Measurements from ENCODE around the gene HIP1.

HIP1 gene

GRCh38 chr7:75650062-75650461 lies 88.7 kb downstream of the HIP1 start:
- Histone ChIP-seq H3K9me3 (ENCODE audit: low read length) (no peaks in the 10 kb centered on the region), H3K4me2 (ENCODE audit: low read length) (no peak overlapping the region), H3K27ac (ENCODE audit: low read depth, low read length, poor library complexity, severe bottlenecking) (no peak overlapping the region), H4K20me1 (ENCODE audit: insufficient read depth, low read length) (no peaks in the 10 kb centered on the region), H2AFZ (ENCODE audit: low read length) (no peak overlapping the region), H3K4me1 (ENCODE audit: insufficient read depth, low read length, severe bottlenecking) (no peaks in the 10 kb centered on the region), H3F3A (ENCODE audit: insufficient read depth, low read length) (no peaks in the 10 kb centered on the region), H3K9me2 (ENCODE audit: low read depth, low read length) (no peaks in the 10 kb centered on the region), H3K79me2 (ENCODE audit: insufficient read depth, low read length) (no peaks in the 10 kb centered on the region), H3K9ac (ENCODE audit: low read length) (no peak overlapping the region), H3K27me3 (ENCODE audit: insufficient read depth, low read length) (peaks cover 9% of the 10 kb centered on the region; the same call in 1 of the 2 replicates), H3K36me3 (ENCODE audit: insufficient read depth, low read length) (no peaks in the 10 kb centered on the region), H3K4me3 (ENCODE audit: low read depth, low read length, poor library complexity, severe bottlenecking) (no peak overlapping the region)
- no peak for TF ChIP-seq CTCF (IDR thresholded peaks at IDR 0.05; ENCODE audit: low read length)
- no peak for TF ChIP-seq EZH2 (IDR thresholded peaks at IDR 0.05; ENCODE audit: borderline replicate concordance, low read length)

GRCh38 chr7:75649462-75649861 lies 89.3 kb downstream of the HIP1 start:
- H3K27me3 ChIP-seq (ENCODE audit: insufficient read depth, low read length): peaks cover 9% of the 10 kb centered on the region; the same call in 1 of the 2 replicates
- H3K9ac ChIP-seq (ENCODE audit: low read length): no peak overlapping the region
- no peaks in the 10 kb centered on the region for H3F3A ChIP-seq (ENCODE audit: insufficient read depth, low read length)
- no peaks in the 10 kb centered on the region for H4K20me1 ChIP-seq (ENCODE audit: insufficient read depth, low read length)
- no peaks in the 10 kb centered on the region for H3K9me2 ChIP-seq (ENCODE audit: low read depth, low read length)
- H2AFZ ChIP-seq (ENCODE audit: low read length): no peak overlapping the region
- no peaks in the 10 kb centered on the region for H3K9me3 ChIP-seq (ENCODE audit: low read length)
- H3K79me2 ChIP-seq (ENCODE audit: insufficient read depth, low read length): no peaks in the 10 kb centered on the region
- no peak overlapping the region for H3K4me2 ChIP-seq (ENCODE audit: low read length)
- H3K36me3 ChIP-seq (ENCODE audit: insufficient read depth, low read length): no peaks in the 10 kb centered on the region
- TF ChIP-seq EZH2 (IDR thresholded peaks at IDR 0.05; ENCODE audit: borderline replicate concordance, low read length) (no peak), CTCF (IDR thresholded peaks at IDR 0.05; ENCODE audit: low read length) (no peak)
- no peak overlapping the region for H3K27ac ChIP-seq (ENCODE audit: low read depth, low read length, poor library complexity, severe bottlenecking)
- no peak overlapping the region for H3K4me3 ChIP-seq (ENCODE audit: low read depth, low read length, poor library complexity, severe bottlenecking)
- no peaks in the 10 kb centered on the region for H3K4me1 ChIP-seq (ENCODE audit: insufficient read depth, low read length, severe bottlenecking)

- peaks cover 9% of the 10 kb centered on the region; the same call in 1 of the 2 replicates for H3K27me3 ChIP-seq (ENCODE audit: insufficient read depth, low read length)
- peaks cover 8% of the 10 kb centered on the region for H3K9me3 ChIP-seq (ENCODE audit: low read length)
- no peaks in the 10 kb centered on the region for H4K20me1 ChIP-seq (ENCODE audit: insufficient read depth, low read length)
- no peak overlapping the region for H3K4me2 ChIP-seq (ENCODE audit: low read length)
- no peak overlapping the region for H2AFZ ChIP-seq (ENCODE audit: low read length)
- TF ChIP-seq CTCF (IDR thresholded peaks at IDR 0.05; ENCODE audit: low read length) (no peak), EZH2 (IDR thresholded peaks at IDR 0.05; ENCODE audit: borderline replicate concordance, low read length) (no peak)
- no peak overlapping the region for H3K27ac ChIP-seq (ENCODE audit: low read depth, low read length, poor library complexity, severe bottlenecking)
- no peaks in the 10 kb centered on the region for H3K79me2 ChIP-seq (ENCODE audit: insufficient read depth, low read length)
- H3K36me3 ChIP-seq (ENCODE audit: insufficient read depth, low read length): no peaks in the 10 kb centered on the region
- no peak overlapping the region for H3K9ac ChIP-seq (ENCODE audit: low read length)
- H3K4me3 ChIP-seq (ENCODE audit: low read depth, low read length, poor library complexity, severe bottlenecking): no peak overlapping the region
- no peaks in the 10 kb centered on the region for H3F3A ChIP-seq (ENCODE audit: insufficient read depth, low read length)
- no peaks in the 10 kb centered on the region for H3K4me1 ChIP-seq (ENCODE audit: insufficient read depth, low read length, severe bottlenecking)
- no peaks in the 10 kb centered on the region for H3K9me2 ChIP-seq (ENCODE audit: low read depth, low read length)
Observed at GRCh38 chr7:75647709-75648438, 90.9 kb downstream of the HIP1 start.
